Glutamatergic neuron (in vitro differentiated cells): ENCODE data around the gene ARHGDIB. TPM values are rescaled to one million over a fixed set of nuclear protein-coding genes. Genes with fewer than 3 reads are reported as not detected.

Experiments
- DNase-seq: peaks from one replicate; pipeline ENCODE4 v3.0.0; 2022
- H3K27ac Mint-ChIP-seq: one replicate; pipeline ENCODE4 v1.8.0; 2020; ENCODE audit warnings: mild to moderate bottlenecking, mixed read lengths, inconsistent platforms; ENCODE audit not compliant: unreplicated experiment
- H3K27me3 Mint-ChIP-seq: one replicate; pipeline ENCODE4 v1.8.0; 2020; ENCODE audit warnings: mild to moderate bottlenecking, moderate library complexity, mixed read lengths, inconsistent platforms; ENCODE audit not compliant: unreplicated experiment
- H3K36me3 Mint-ChIP-seq: one replicate; pipeline ENCODE4 v1.8.0; 2020; ENCODE audit warnings: mild to moderate bottlenecking, mixed read lengths, inconsistent platforms; ENCODE audit not compliant: unreplicated experiment
- H3K4me1 Mint-ChIP-seq: one replicate; pipeline ENCODE4 v1.8.0; 2020; ENCODE audit warnings: mild to moderate bottlenecking, low read depth, mixed read lengths, inconsistent platforms; ENCODE audit not compliant: unreplicated experiment
- H3K4me3 Mint-ChIP-seq: one replicate; pipeline ENCODE4 v1.8.0; 2020; ENCODE audit warnings: mild to moderate bottlenecking, mixed read lengths, inconsistent platforms; ENCODE audit not compliant: unreplicated experiment
- H3K9me3 Mint-ChIP-seq: one replicate; pipeline ENCODE4 v1.8.0; 2020; ENCODE audit warnings: mild to moderate bottlenecking, moderate library complexity, mixed read lengths, inconsistent platforms; ENCODE audit not compliant: unreplicated experiment
- total RNA-seq: library from RNA; stranded (reverse); fragmentation: NEBNext Ultra II Directional; extraction: Animal tissue kit (Norgen Biotek cat#: 25700); gene quantifications from one replicate; pipeline ENCODE4 v1.2.1, GENCODE V29; 2021; ENCODE audit not compliant: unreplicated experiment
- TF ChIP-seq, protein P1 (sequence below): fragments of 200-600 bp; sonication (generic); IDR thresholded peaks from one replicate; pipeline ENCODE4 v1.5.0; 2021; ENCODE audit not compliant: partially characterized antibody, unreplicated experiment

Gene ARHGDIB
- total RNA-seq, 1 donor from 2014 or later = not detected

DNA sequence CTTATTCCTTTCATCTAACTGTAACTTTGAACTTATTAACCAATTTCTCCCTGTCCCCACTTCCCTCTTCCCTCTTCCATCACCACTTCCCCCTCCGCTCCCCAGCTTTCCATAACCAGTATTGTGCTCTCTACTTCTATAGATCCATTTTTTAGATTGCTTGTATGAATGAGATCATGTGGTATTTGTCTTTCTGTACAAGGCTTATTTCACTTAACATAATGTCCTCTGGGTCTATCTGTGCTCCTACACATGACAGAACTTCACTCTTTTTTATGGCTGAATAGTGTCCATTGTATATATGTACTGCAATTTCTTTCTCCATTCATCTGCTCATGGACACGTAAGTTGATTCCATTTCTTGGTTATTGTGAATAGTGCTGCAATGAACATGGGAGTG lies 37.5 kb downstream of the ARHGDIB start:
- Mint-ChIP-seq H3K9me3 (no peaks in the 10 kb centered on the region), H3K4me1 (no peaks in the 10 kb centered on the region), H3K36me3 (no peaks in the 10 kb centered on the region), H3K27ac (no peak overlapping the region), H3K4me3 (no peak overlapping the region), H3K27me3 (peaks cover 2% of the 10 kb centered on the region)
- TF ChIP-seq, protein P1, sequence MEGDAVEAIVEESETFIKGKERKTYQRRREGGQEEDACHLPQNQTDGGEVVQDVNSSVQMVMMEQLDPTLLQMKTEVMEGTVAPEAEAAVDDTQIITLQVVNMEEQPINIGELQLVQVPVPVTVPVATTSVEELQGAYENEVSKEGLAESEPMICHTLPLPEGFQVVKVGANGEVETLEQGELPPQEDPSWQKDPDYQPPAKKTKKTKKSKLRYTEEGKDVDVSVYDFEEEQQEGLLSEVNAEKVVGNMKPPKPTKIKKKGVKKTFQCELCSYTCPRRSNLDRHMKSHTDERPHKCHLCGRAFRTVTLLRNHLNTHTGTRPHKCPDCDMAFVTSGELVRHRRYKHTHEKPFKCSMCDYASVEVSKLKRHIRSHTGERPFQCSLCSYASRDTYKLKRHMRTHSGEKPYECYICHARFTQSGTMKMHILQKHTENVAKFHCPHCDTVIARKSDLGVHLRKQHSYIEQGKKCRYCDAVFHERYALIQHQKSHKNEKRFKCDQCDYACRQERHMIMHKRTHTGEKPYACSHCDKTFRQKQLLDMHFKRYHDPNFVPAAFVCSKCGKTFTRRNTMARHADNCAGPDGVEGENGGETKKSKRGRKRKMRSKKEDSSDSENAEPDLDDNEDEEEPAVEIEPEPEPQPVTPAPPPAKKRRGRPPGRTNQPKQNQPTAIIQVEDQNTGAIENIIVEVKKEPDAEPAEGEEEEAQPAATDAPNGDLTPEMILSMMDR = no peak
- no peak for DNase-seq

DNA sequence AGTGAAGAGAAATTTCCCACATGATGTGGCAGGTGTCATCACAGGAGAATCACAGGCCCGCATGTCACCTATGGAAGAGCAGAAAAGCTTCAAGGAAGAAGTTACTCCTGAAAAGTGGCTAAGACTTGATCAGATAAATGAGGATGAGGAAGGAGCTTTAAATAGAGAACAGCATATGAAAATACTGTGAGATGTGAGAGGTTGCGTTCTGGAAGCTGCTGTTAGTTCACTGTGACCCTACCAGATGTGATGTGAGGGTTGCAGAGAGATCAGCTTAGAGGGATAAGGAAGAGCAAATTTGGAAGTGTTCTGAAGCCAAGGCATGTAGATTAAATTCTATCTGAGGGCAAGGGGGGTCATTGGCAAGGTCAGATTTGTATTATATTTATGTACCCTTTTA lies 40.2 kb downstream of the ARHGDIB start:
- Mint-ChIP-seq H3K4me3 (no peak overlapping the region), H3K36me3 (no peaks in the 10 kb centered on the region), H3K27me3 (peaks cover 2% of the 10 kb centered on the region), H3K27ac (no peak overlapping the region), H3K9me3 (no peaks in the 10 kb centered on the region), H3K4me1 (no peaks in the 10 kb centered on the region)
- no peak for DNase-seq
- TF ChIP-seq, protein P1 = no peak

DNA sequence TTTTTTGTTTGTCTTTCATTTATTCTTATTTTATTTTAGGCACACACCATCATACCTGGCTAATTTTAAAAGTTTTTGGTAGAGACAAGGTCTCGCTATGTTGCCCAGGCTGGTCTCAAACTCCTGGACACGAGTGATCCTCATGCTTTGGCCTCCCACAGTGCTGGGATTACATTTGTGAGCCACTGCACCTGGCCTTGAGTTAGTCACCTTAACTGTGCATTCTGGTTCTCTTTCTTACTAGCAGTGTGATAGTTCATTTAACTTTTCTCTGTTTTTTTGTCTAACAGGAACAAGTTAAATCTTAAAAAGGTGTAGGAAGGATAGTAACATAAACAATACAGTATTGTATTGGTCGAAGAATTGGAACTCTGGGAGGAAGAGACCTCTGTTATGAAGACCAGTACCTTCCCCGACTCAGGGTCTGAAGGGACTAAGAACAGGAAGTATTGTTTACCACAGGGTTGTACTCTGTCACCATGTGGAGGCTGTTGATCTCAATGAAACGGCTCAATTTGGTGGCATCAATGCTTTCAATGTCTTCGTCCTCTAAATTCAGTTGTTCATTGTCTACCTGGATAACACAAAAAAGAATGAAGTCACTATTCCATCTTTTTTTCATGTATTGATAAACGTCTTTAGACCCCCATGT lies 40.8 kb downstream of the ARHGDIB start:
- H3K27me3 Mint-ChIP-seq = peaks cover 2% of the 10 kb centered on the region
- no peak for DNase-seq
- H3K4me1 Mint-ChIP-seq = no peaks in the 10 kb centered on the region
- H3K4me3 Mint-ChIP-seq = no peak overlapping the region
- H3K36me3 Mint-ChIP-seq = no peaks in the 10 kb centered on the region
- TF ChIP-seq, protein P1 = no peak
- H3K27ac Mint-ChIP-seq = no peak overlapping the region
- no peaks in the 10 kb centered on the region for H3K9me3 Mint-ChIP-seq

DNA sequence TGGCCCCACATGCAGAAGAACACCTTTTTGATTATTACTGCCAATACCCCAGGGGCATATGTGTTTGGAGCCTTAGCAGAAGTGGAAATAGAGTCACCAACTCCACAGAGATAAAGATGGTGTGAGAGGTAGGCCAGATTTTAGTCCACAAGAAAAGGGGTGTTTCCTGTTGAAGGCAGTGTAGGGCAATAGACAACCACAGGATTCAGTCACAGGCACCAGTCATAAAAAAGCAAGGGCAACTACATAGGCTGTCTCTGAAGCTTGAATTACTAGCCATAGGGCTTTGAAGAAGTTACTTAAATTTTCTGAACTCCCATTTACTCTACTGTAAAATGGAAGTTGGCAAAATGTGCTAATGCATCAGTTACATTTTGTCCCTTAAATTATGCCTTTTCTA lies 41.9 kb downstream of the ARHGDIB start:
- H3K27ac Mint-ChIP-seq = no peak overlapping the region
- H3K36me3 Mint-ChIP-seq = no peaks in the 10 kb centered on the region
- no peak for DNase-seq
- TF ChIP-seq, protein P1 = no peak
- H3K9me3 Mint-ChIP-seq = no peaks in the 10 kb centered on the region
- H3K4me3 Mint-ChIP-seq = no peak overlapping the region
- peaks cover 2% of the 10 kb centered on the region for H3K27me3 Mint-ChIP-seq
- no peaks in the 10 kb centered on the region for H3K4me1 Mint-ChIP-seq

DNA sequence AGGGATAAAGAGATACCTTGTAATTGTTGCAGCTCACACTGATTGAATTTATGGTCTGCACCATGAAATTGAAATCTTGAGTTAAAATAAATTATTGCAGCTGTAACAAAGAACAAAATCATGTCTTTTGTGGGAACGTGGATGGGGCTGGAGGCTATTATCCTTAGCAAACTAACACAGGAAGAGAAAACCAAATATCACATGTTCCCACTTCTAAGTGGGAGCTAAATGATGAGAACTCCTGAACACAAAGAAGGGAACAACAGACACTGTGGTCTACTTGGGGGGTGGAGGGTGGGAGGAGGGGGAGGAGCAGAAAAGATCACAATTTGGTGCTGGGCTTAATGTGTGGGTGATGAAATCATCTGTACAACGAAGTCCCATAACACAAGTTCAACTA lies 45.7 kb downstream of the ARHGDIB start:
- peaks cover 2% of the 10 kb centered on the region for H3K27me3 Mint-ChIP-seq
- no peaks in the 10 kb centered on the region for H3K36me3 Mint-ChIP-seq
- peaks cover 9% of the 10 kb centered on the region for H3K4me1 Mint-ChIP-seq
- H3K4me3 Mint-ChIP-seq = no peak overlapping the region
- no peak overlapping the region for H3K27ac Mint-ChIP-seq
- peaks cover 4% of the 10 kb centered on the region for H3K9me3 Mint-ChIP-seq
- TF ChIP-seq, protein P1 = no peak
- no peak for DNase-seq
